ENCODE measurements around the gene CHPF. TPM values are rescaled to one million over a fixed set of nuclear protein-coding genes. Genes with fewer than 3 reads are reported as not detected.

The CHPF gene
- total RNA-seq, 1 experiment from 2014 or later, result 17.5 TPM

DNA sequence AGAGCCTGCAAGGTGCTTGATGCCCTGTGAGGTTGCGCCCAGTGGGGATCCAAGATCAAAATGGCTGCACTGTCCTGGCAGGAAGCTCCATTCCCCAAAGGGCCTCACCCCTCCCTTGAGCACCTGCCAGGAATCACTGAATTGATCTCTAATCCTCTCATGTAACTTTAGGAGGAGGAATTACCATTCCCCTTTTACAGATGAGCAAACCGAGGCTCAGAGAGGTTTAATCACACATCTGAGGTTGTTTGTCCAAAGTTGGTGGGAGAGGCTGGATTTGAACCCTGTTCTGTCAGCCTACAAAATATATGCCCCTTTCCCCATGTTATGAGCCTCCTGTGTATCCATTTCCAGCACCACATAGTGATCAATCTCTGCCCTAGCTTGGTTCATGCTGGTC lies 18.8 kb downstream of the CHPF start:
- DNase-seq (ENCODE audit: low read depth, low spot score), result no peak
- CTCF ChIA-PET, result no interaction called here
- ATAC-seq, result no peak
- BruUV-seq (replicated peaks), result no TSS peak
- intact Hi-C loops (cut with micrococcal nuclease; ENCODE audit: unreplicated experiment), result loop anchor here (5.0 kb wide), 1 partner anchor 48 kb away; no protein-coding TSS in a partner anchor
- peaks cover 10% of the 10 kb centered on the region for H3K4me1 ChIP-seq (ENCODE audit: control insufficient read depth, insufficient read depth, low read length)
- TF ChIP-seq, protein P1, sequence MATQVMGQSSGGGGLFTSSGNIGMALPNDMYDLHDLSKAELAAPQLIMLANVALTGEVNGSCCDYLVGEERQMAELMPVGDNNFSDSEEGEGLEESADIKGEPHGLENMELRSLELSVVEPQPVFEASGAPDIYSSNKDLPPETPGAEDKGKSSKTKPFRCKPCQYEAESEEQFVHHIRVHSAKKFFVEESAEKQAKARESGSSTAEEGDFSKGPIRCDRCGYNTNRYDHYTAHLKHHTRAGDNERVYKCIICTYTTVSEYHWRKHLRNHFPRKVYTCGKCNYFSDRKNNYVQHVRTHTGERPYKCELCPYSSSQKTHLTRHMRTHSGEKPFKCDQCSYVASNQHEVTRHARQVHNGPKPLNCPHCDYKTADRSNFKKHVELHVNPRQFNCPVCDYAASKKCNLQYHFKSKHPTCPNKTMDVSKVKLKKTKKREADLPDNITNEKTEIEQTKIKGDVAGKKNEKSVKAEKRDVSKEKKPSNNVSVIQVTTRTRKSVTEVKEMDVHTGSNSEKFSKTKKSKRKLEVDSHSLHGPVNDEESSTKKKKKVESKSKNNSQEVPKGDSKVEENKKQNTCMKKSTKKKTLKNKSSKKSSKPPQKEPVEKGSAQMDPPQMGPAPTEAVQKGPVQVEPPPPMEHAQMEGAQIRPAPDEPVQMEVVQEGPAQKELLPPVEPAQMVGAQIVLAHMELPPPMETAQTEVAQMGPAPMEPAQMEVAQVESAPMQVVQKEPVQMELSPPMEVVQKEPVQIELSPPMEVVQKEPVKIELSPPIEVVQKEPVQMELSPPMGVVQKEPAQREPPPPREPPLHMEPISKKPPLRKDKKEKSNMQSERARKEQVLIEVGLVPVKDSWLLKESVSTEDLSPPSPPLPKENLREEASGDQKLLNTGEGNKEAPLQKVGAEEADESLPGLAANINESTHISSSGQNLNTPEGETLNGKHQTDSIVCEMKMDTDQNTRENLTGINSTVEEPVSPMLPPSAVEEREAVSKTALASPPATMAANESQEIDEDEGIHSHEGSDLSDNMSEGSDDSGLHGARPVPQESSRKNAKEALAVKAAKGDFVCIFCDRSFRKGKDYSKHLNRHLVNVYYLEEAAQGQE (IDR thresholded peaks at IDR 0.05; ENCODE audit: insufficient read depth in 1 of 2, low read depth in 2 of 2, low read length in 1 of 2), result no peak
- no peak for TF ChIP-seq TCF7L2 (IDR thresholded peaks at IDR 0.05; ENCODE audit: low read depth, low read length)
- no peak for TF ChIP-seq SIN3A (IDR thresholded peaks at IDR 0.05; ENCODE audit: borderline replicate concordance, insufficient read depth, low read depth, low read length)
- in situ Hi-C loops (cut with HindIII; ENCODE audit: low pct_unique_long_range_greater_than_20kb, low sequenced_read_pairs), result no loop called here
- no peak overlapping the region for H3K4me3 ChIP-seq (ENCODE audit: low read depth in 2 of 2, low read length in 2 of 2)
- POLR2A ChIA-PET, result no interaction called here
- H3K9me3 ChIP-seq (ENCODE audit: control insufficient read depth, insufficient read depth, low read depth, low read length), result no peaks in the 10 kb centered on the region
- H3K36me3 ChIP-seq (ENCODE audit: control insufficient read depth, insufficient read depth, low read length), result no peaks in the 10 kb centered on the region
- H3K27ac ChIP-seq (ENCODE audit: low read length), result no peak overlapping the region
- peaks cover 5% of the 10 kb centered on the region; the same call in 1 of the 2 replicates for H3K27me3 ChIP-seq (ENCODE audit: control insufficient read depth, insufficient read depth, low read length)

DNA sequence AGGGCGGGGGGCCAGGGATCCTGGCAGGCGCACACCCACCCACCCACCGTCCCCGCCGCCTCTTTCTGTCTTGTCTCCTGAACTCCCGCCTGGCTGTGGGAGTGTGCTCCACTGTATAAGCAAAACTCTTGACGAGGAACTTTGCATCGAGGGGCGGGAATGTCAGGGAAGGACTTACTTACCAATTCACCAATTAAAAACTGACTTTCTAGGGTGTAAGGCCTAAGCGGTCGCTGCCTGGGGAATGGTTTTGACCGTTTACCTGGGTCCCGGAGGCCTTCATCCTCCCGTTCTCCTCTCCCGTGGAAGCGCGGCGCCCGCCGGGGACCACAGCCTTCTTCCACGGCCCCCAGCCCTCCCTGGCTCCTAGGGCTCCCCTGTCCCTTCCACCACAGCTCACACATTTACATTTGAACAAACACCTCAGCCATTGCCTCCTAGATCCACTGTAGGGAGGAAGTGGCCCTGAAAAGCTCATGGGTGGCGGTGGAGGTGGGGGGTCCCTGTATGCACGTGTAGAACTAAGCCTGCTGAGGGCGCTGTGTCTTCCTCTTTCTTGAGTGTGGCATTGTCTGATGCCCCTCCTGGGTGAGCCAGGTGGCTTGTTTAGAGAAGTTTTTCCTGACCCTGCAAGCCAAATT lies 20.5 kb downstream of the CHPF start:
- ATAC-seq (no peak), DNase-seq (ENCODE audit: low read depth, low spot score) (no peak)
- BruUV-seq (replicated peaks), result no TSS peak
- CTCF ChIA-PET, result interaction anchor here (0.6 to 0.7 kb wide), 2 partner anchors 15 to 420 kb away, joined by 3 read pairs; no protein-coding TSS in a partner anchor
- in situ Hi-C loops (cut with HindIII; ENCODE audit: low pct_unique_long_range_greater_than_20kb, low sequenced_read_pairs) (no loop called here), intact Hi-C loops (cut with micrococcal nuclease; ENCODE audit: unreplicated experiment) (no loop called here)
- Histone ChIP-seq H3K36me3 (ENCODE audit: control insufficient read depth, insufficient read depth, low read length) (no peaks in the 10 kb centered on the region), H3K4me1 (ENCODE audit: control insufficient read depth, insufficient read depth, low read length) (peaks cover 10% of the 10 kb centered on the region), H3K9me3 (ENCODE audit: control insufficient read depth, insufficient read depth, low read depth, low read length) (no peaks in the 10 kb centered on the region), H3K27ac (ENCODE audit: low read length) (no peak overlapping the region), H3K27me3 (ENCODE audit: control insufficient read depth, insufficient read depth, low read length) (no peaks in the 10 kb centered on the region; the same call in 1 of the 2 replicates), H3K4me3 (ENCODE audit: low read depth in 2 of 2, low read length in 2 of 2) (no peak overlapping the region)
- POLR2A ChIA-PET, result no interaction called here
- TF ChIP-seq SIN3A (IDR thresholded peaks at IDR 0.05; ENCODE audit: borderline replicate concordance, insufficient read depth, low read depth, low read length) (no peak), POLR2AphosphoS5 (IDR thresholded peaks at IDR 0.05; ENCODE audit: low read depth, low read length) (no peak), TCF7L2 (IDR thresholded peaks at IDR 0.05; ENCODE audit: low read depth, low read length) (no peak)
- TF ChIP-seq, protein P1 (IDR thresholded peaks at IDR 0.05; ENCODE audit: insufficient read depth in 1 of 2, low read depth in 2 of 2, low read length in 1 of 2), result no peak
- TF ChIP-seq, protein P2, sequence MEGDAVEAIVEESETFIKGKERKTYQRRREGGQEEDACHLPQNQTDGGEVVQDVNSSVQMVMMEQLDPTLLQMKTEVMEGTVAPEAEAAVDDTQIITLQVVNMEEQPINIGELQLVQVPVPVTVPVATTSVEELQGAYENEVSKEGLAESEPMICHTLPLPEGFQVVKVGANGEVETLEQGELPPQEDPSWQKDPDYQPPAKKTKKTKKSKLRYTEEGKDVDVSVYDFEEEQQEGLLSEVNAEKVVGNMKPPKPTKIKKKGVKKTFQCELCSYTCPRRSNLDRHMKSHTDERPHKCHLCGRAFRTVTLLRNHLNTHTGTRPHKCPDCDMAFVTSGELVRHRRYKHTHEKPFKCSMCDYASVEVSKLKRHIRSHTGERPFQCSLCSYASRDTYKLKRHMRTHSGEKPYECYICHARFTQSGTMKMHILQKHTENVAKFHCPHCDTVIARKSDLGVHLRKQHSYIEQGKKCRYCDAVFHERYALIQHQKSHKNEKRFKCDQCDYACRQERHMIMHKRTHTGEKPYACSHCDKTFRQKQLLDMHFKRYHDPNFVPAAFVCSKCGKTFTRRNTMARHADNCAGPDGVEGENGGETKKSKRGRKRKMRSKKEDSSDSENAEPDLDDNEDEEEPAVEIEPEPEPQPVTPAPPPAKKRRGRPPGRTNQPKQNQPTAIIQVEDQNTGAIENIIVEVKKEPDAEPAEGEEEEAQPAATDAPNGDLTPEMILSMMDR (IDR thresholded peaks at IDR 0.05), result no peak

All from Panc1 (cell line).